ENCODE results near the gene CDH4.

Gene CDH4

GRCh38 chr20:61927826-61928541 is 675.9 kb downstream of the CDH4 start:
- Histone ChIP-seq H3K4me3 (ENCODE audit: insufficient read depth, low read length, poor library complexity, severe bottlenecking) (no peak overlapping the region), H3K36me3 (ENCODE audit: low read length) (no peaks in the 10 kb centered on the region), H3K9me2 (replicated peaks; ENCODE audit: insufficient read depth, low read length) (no peaks in the 10 kb centered on the region), H3K79me2 (ENCODE audit: insufficient read depth, low read length) (no peaks in the 10 kb centered on the region), H3F3A (ENCODE audit: insufficient read depth) (no peaks in the 10 kb centered on the region), H3K27me3 (ENCODE audit: low read length) (no peaks in the 10 kb centered on the region), H2AFZ (ENCODE audit: low read depth, low read length, severe bottlenecking) (no peak overlapping the region), H4K20me1 (ENCODE audit: low read depth, low read length) (no peaks in the 10 kb centered on the region), H3K9me3 (ENCODE audit: insufficient read depth, low read length) (no peaks in the 10 kb centered on the region), H3K4me2 (ENCODE audit: low read depth, low read length, poor library complexity, severe bottlenecking) (no peak overlapping the region), H3K9ac (ENCODE audit: low read length) (no peak overlapping the region), H3K27ac (ENCODE audit: low read depth, low read length) (no peak overlapping the region)
- TF ChIP-seq, protein P1, sequence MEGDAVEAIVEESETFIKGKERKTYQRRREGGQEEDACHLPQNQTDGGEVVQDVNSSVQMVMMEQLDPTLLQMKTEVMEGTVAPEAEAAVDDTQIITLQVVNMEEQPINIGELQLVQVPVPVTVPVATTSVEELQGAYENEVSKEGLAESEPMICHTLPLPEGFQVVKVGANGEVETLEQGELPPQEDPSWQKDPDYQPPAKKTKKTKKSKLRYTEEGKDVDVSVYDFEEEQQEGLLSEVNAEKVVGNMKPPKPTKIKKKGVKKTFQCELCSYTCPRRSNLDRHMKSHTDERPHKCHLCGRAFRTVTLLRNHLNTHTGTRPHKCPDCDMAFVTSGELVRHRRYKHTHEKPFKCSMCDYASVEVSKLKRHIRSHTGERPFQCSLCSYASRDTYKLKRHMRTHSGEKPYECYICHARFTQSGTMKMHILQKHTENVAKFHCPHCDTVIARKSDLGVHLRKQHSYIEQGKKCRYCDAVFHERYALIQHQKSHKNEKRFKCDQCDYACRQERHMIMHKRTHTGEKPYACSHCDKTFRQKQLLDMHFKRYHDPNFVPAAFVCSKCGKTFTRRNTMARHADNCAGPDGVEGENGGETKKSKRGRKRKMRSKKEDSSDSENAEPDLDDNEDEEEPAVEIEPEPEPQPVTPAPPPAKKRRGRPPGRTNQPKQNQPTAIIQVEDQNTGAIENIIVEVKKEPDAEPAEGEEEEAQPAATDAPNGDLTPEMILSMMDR (IDR thresholded peaks at IDR 0.05; ENCODE audit: insufficient read depth, low read length, poor library complexity, severe bottlenecking), result no peak
- TF ChIP-seq EZH2phosphoT487 (conservative IDR thresholded peaks at IDR 0.05; ENCODE audit: low read length), result no peak

GRCh38 chr20:61929561-61929960 is 677.5 kb downstream of the CDH4 start:
- no peak overlapping the region for H3K27ac ChIP-seq (ENCODE audit: low read depth, low read length)
- no peaks in the 10 kb centered on the region for H4K20me1 ChIP-seq (ENCODE audit: low read depth, low read length)
- H3K79me2 ChIP-seq (ENCODE audit: insufficient read depth, low read length), result no peaks in the 10 kb centered on the region
- TF ChIP-seq, protein P1 (IDR thresholded peaks at IDR 0.05; ENCODE audit: insufficient read depth, low read length, poor library complexity, severe bottlenecking), result no peak
- no peak for TF ChIP-seq EZH2phosphoT487 (conservative IDR thresholded peaks at IDR 0.05; ENCODE audit: low read length)
- H2AFZ ChIP-seq (ENCODE audit: low read depth, low read length, severe bottlenecking), result no peak overlapping the region
- H3F3A ChIP-seq (ENCODE audit: insufficient read depth), result no peaks in the 10 kb centered on the region
- no peak overlapping the region for H3K9ac ChIP-seq (ENCODE audit: low read length)
- no peaks in the 10 kb centered on the region for H3K27me3 ChIP-seq (ENCODE audit: low read length)
- H3K36me3 ChIP-seq (ENCODE audit: low read length), result no peaks in the 10 kb centered on the region
- H3K9me2 ChIP-seq (replicated peaks; ENCODE audit: insufficient read depth, low read length), result no peaks in the 10 kb centered on the region
- H3K4me2 ChIP-seq (ENCODE audit: low read depth, low read length, poor library complexity, severe bottlenecking), result no peak overlapping the region
- no peaks in the 10 kb centered on the region for H3K9me3 ChIP-seq (ENCODE audit: insufficient read depth, low read length)
- H3K4me3 ChIP-seq (ENCODE audit: insufficient read depth, low read length, poor library complexity, severe bottlenecking), result no peak overlapping the region

DNA sequence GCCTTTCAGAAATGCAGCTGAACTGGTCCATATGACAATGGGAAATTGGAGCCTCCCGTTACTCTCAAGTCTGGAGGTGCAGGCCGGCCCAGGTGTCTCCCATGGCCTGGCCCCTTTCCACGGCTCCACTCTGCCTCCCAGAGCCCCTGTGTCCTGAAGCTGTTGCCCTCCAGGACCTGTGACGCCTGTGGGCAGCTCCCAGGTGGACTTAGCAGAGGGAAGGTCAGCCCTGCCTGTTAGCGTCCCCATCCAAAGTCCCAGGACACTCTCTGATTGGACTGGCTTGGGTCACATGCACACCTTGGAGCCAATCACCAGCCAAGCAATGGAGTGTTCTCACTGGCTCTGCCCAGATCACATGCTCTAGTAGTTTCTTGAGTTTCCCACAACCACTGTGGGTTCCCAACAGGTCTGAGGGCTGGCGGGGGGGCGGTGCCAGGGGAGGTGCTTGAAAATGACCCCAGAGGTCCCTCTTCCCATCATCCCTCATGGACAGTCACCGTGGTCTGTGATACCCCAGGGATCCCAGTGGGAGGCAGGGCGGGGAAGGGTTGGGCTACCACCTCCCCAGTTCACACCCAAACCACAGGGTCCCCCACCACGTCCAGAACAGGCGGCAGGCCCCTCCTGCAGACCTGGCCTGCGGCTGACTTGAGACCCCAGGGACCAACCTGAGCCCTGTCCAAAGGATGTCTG is 678.1 kb downstream of the CDH4 start:
- H2AFZ ChIP-seq (ENCODE audit: low read depth, low read length, severe bottlenecking), result no peak overlapping the region
- no peak overlapping the region for H3K4me3 ChIP-seq (ENCODE audit: insufficient read depth, low read length, poor library complexity, severe bottlenecking)
- H3K9ac ChIP-seq (ENCODE audit: low read length), result no peak overlapping the region
- no peaks in the 10 kb centered on the region for H3K9me2 ChIP-seq (replicated peaks; ENCODE audit: insufficient read depth, low read length)
- H3K4me2 ChIP-seq (ENCODE audit: low read depth, low read length, poor library complexity, severe bottlenecking), result no peak overlapping the region
- no peaks in the 10 kb centered on the region for H3K27me3 ChIP-seq (ENCODE audit: low read length)
- H3K9me3 ChIP-seq (ENCODE audit: insufficient read depth, low read length), result no peaks in the 10 kb centered on the region
- H3K36me3 ChIP-seq (ENCODE audit: low read length), result no peaks in the 10 kb centered on the region
- no peaks in the 10 kb centered on the region for H3K79me2 ChIP-seq (ENCODE audit: insufficient read depth, low read length)
- no peak for TF ChIP-seq EZH2phosphoT487 (conservative IDR thresholded peaks at IDR 0.05; ENCODE audit: low read length)
- TF ChIP-seq, protein P1 (IDR thresholded peaks at IDR 0.05; ENCODE audit: insufficient read depth, low read length, poor library complexity, severe bottlenecking), result no peak
- H3K27ac ChIP-seq (ENCODE audit: low read depth, low read length), result no peak overlapping the region
- H4K20me1 ChIP-seq (ENCODE audit: low read depth, low read length), result no peaks in the 10 kb centered on the region
- no peaks in the 10 kb centered on the region for H3F3A ChIP-seq (ENCODE audit: insufficient read depth)
